Hepatic stellate cell (primary cell): ENCODE measurements around the gene PTMS.
A peak's percentile ranks its signal among the peaks of the same experiment; 100 is the strongest.
"Not testable (repeated sequence)": the region's sequence is repeated elsewhere in the genome, so short reads cannot be mapped to it uniquely, and the experiment has no call there.

Source experiments
- DNase-seq: peaks from one replicate; pipeline ENCODE4 v3.0.0; 2011; ENCODE audit warnings: low spot score

The PTMS gene, protein sequence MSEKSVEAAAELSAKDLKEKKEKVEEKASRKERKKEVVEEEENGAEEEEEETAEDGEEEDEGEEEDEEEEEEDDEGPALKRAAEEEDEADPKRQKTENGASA

DNA sequence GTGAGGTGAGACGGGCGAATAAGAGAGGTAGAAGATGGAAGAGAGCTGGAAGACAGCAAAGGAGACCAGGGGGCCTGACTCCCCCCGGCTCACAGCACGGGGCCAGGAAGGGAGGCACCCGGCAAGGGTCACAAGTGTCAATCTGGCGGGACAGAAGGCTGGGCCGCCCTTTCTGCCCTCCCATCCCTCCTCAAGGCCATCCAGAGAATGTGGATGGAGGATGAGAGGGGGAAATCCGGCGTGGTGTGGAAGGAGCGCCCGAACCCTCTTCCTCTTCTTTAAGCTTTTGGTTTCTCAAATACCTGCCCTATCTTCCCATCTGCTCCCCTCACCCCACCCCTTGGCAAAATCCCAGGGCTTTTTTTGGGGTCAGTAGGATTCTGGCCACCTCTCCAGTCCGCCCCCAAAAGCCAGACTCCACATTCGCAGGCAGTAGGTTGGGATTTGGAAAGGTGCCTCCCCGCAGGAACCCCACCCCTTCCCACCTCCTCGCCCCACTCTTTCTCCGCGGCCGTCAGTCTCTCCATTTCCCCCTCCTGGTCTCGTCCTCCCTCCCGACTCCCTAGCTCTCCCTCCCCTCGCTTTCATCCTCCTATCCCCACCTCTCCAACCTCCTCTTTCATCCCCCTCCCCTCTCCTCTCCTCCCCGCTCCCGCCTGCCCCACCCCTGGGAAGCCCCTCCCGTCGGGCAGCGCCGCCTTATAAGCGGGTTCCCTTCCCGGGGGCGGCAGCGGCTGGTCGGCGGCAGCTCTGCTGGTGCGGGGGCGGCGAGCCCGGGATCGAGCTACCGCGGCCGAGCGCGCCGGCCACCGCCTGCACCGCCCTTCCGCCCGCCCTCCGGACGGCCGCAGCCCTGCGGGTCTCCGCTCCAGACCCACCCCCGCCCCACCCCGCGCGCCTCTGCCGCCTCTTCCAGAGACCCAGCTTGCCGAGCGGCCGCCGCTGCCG is at the start of gene PTMS:
Gene PTMS, plus strand, starts transcription at position 730 of the 948 bp plus-strand sequence. CDS start 343 bp downstream, outside the sequence.
- peak; percentile 83 for DNase-seq

DNA sequence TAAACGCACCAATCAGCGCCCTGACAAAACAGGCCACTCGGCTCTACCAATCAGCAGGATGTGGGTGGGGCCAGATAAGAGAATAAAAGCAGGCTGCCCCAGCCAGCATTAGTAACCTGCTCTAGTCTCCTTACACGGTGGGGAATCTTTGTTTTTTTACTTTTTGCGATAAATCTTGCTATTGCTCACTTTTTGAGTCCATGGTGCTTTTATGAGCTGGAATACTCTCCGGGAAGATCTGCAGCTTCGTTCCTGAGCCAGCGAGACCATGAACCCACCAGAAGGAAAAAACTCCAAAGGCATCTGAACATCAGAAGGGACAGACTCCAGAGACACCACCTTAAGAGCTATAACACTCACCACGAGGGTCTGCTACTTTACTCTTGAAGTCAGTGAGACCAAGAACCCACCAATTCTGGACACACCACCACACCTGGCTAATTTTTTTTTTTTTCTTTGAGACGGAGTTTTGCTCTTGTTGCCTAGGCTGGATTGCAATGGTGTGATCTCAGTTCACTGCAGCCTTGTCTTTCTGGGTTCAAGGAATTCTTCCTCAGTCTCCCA is 49.2 kb upstream of the PTMS start:
- no peak for DNase-seq

DNA sequence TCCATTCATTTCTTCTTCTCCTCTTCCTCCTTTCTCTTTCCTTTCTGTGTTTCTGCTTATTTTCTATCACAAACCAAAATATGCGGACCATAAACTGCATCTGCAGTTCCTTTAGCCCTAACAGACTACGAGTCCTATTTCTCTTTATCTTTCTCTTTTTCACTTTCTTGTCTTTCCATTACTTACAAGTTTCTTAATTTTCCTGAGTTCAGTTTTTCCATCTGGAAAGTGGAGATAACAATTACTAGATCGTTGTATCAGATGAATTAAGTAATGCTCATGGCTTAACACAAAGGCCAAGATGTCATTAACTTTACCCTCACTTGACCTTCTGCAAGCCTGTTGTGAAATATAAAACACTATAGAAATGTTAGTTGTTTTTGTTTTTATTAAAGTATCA is 43.3 kb upstream of the PTMS start:
- no peak for DNase-seq

DNA sequence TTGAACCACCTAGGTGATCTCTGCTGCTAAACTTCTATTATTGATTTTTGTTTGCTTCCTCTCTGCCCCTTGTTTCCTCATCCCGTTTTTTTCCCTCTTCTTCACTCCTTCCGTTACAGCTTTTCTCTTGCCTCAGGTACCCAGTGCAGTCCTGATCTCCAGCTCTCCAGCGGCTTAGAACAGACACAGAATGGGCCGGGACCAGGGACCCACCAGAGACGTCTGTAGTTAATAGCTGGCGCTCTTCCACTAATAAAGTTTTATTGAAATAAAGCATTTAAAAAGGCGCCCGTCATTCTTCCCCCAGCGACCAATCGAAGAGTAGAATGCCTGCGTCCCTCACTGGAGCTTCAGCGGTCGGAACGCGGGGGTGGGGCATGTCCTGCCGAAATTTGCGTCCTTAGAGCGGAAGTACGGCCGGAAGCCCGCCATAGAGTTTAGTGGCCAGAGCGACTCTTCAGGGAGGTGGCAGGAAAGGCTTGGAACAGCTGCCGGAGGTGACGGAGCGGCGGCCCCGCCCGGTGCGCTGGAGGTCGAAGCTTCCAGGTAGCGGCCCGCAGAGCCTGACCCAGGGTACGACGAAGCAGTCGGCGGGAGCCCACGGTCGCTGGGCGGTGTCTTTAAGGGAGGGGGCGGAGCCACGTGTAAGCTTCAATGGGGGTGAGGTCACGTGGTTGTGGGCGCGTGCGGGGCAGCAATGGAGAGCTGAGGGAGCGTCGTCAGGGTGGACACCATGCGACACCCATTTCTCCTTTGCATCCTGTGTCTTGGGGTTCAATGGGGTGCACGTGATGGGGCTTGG is 42.4 kb upstream of the PTMS start, which contains the start of gene COPS7A:
Gene COPS7A, plus strand, starts transcription at position 440 of the 802 bp plus-strand sequence. CDS start 611 bp downstream, outside the sequence.
- peak; percentile 97 for DNase-seq

DNA sequence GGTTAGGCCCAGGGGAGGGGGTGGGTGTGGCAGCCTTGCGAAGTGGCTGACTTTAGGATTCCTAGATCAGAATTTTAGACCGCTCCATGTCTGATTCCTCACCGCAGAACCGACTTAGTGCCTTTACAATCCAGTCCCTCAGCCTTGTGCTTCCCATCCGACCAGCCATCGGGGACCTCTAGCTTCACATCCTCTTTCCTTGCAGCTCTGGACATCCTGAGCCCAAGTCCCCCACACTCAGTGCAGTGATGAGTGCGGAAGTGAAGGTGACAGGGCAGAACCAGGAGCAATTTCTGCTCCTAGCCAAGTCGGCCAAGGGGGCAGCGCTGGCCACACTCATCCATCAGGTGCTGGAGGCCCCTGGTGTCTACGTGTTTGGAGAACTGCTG is 41.8 kb upstream of the PTMS start:
- no peak for DNase-seq

DNA sequence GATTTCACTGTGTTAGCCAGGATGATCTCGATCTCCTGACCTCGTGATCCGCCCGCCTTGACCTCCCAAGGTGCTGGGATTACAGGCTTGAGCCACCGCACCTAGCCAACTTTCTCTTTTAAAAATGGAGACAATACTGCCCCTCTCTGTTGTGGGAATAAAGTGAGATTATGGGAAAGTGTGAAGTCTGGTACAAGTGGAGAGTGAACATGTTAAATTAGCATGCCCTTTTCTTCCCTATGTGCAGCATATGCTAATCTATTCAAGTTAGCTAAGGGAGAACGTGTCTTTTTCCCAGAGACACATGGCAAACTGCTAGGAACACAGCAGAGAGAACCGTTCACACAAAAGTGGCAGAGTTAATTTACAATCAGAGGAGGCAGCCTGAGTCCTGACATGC is 40.8 kb upstream of the PTMS start:
- DNase-seq: no peak

DNA sequence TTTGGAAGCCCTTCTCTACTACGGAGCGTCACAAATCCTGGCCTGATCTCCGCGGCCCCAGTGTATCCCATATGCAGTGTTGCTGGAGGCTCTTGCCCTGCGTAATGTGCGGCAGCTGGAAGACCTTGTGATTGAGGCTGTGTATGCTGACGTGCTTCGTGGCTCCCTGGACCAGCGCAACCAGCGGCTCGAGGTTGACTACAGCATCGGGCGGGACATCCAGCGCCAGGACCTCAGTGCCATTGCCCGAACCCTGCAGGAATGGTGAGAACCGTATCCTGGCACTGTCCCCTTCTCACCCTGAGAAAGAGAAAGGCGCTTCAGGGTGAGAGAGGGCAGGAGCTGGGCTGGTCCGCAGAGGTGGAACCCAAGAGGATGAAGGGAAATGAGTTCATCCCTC is 37.0 kb upstream of the PTMS start:
- no peak for DNase-seq

DNA sequence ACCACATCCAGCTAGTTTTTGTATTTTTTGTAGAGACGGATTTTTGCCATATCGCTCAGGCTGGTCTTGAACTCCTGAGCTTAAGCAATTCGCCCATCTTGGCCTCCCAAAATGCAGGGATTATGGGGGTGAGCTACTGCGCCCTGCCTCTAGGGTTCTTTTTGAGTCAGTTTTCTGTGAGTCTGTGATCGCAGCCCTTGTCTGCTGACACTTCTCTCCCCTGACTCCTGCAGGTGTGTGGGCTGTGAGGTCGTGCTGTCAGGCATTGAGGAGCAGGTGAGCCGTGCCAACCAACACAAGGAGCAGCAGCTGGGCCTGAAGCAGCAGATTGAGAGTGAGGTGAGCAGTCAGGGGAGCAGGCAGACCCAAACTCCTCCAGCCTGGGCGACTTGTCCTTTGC is 36.0 kb upstream of the PTMS start:
- no peak for DNase-seq

DNA sequence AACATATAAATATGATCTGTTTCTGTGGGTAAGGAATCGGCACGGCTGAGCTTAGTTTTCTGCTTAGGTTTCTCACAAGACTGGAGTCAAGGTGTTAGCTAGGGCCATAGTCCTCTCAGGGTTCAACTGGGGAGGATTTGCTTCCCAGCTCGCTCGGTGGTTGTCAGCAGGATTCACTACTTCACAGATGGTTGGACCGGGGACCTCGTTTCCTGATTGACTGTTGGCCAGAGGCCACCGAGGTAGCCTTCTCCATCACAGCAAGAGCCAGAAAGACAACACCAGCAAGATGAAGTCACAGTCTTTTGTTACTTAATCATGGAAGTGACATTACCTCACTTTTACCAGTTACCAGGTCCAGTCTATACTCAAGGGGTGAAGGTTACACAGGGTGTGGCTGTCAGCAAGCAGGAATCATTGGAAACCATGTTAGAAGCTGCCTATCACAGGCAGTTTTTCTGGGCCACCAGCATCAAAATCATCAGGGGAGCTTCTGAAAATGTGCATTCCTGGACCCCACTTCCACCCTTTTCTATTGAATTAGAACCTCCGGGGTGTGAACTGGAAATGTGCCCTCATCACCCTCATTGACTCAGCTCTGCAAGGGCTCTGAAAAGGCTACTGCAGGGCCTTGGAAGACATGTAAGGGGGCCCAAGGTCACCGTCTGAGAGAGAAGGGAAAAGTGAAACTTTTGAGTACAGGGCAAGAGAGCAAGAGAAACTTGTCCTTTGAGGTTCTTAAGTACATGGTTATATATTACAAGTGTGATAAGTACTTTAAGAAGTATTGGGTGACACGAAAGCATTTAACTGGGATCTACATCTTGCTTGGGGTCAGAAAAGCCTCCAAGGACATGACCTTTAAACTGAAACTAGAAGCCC is 31.4 kb upstream of the PTMS start:
- DNase-seq: no peak

DNA sequence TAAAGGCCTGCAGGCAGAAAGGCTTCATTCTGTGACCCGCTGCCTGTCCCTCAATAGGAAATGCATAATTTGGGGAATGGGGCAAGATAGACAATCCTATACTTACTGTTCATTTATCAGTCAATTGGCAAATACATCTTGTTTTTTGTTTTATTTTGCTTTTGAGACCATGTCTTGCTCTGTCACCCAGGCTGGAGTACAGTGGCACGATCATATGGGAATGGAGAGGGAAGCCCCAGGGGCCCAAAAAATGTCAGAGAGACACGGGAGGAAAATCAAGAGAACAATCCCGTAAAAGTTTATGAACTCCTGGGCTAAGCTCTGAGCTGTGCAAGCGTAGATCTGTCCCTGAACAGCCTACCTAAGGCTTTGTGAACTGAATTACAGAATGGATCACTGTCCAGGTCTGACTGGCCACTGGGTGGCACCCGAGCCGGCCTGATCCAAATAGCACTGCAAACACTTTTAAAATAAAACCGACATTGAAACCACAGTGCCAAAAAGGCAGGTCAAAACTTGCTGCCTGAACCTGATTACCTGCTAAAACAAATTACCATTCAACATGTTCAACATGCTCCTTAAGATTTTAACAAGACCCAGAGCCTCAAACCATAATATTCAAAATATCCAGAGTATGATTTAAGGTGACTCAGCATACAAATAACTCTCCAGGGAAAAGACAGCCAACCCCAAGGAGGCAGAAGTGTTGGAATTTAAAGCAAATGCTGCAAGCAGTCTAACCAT is 30.5 kb upstream of the PTMS start:
- DNase-seq: peak; percentile 79

DNA sequence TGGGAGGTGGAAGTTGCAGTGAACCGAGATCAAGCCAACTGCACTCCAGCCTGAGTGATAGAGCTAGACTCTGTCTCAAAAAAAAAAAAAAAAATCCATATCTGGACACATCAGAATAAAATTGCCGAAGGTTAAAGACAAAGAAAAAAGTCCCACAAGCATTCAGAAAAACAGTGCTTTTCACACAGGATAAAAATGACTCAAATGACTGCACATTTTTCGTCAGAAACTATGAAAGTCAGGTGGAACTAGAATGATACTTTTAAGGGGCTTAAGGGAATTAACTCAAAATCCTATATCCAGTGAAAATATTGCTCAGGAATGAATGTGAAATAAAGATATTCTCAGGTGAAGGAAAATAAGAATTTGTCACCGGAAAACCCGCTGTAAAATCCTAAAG is 29.4 kb upstream of the PTMS start:
- DNase-seq: no peak

DNA sequence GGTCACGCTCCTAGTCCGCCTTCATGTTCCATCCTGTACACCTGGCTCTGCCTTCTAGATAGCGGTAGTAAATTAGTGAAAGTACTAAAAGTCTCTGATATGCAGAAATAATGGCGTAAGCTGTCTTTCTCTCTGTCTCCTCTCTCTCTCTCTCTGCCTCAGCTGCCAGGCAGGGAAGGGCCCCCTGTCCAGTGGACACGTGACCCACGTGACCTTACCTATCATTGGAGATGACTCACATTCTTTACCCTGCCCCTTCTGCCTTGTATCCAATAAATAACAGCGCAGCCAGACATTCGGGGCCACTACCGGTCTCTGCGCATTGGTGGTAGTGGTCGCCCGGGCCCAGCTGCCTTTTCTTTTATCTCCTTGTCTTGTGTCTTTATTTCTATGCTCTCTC is 24.1 kb upstream of the PTMS start:
- DNase-seq: not testable (repeated sequence)

DNA sequence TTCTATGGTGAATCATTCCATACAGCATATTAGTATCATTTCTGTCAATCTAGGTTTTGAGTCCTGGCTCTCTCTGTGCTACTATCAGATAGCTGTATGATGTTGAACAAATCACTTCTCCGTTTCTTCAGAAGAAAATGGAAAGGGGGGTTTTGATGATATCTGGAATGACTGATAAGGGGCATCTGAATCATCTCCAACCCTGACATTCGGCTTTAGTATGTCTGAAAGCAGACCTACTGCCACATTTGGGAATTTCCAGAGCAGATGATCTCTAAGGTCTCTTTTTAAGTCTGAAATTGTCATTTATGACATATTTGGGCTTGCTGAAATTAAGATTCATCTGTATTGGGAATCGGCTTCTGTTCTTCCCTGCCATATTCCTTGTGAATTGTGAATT is 23.3 kb upstream of the PTMS start:
- DNase-seq: no peak

DNA sequence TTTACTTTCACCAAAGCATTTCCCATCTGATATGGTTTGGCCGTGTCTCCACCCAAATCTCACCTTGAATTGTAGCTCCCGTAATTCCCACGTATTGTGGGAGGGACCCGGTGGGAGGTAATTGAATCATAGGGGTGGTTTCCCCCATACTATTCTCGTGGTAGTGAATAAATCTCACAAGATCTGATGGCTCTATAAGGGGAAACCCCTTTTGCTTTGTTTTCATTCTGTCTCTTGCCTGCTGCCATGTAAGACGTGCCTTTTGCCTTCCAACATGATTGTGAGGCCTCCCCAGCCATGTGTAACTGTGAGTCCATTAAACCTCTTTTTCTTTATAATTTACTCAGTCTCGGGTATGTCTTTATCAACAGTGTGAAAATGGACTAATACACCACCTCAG is 22.9 kb upstream of the PTMS start:
- DNase-seq: not testable (repeated sequence)

DNA sequence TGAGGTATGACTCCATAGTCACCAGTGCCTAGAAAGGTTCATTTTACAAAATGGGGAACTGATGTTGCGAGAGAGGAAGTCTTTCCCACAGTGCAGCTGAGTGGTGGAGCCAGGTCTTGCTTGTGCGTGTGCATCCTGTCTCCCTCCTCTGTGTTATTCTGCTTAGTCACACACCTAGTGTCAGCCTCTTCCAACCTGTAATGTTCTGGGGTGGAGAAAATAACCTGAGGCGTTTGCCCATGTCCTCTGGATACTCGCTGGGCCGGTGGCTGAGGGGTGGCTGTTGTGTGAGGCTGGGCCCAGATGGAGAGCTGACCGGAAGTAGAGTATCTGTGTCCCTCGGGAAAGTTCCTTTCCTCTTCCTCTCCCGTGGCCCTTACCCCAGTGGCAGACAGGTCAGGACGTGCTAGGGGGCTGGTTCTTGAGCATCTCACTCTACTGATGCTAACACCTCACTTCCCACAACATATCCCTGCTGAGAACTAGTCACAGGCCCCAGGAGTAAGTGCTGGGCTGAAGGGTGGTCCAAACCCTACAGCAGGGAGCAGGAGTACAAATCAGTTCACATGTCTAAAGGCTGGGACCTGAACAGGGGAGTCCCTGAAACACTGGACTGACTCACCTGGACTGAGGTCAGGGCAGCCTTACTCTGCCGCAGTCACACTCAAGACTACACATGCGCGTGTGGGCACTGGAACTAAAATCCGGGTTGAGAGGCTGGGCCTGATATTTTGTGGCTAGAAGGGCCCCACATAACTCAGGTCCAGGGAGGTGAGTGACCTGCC is 20.2 kb upstream of the PTMS start:
- DNase-seq: no peak

DNA sequence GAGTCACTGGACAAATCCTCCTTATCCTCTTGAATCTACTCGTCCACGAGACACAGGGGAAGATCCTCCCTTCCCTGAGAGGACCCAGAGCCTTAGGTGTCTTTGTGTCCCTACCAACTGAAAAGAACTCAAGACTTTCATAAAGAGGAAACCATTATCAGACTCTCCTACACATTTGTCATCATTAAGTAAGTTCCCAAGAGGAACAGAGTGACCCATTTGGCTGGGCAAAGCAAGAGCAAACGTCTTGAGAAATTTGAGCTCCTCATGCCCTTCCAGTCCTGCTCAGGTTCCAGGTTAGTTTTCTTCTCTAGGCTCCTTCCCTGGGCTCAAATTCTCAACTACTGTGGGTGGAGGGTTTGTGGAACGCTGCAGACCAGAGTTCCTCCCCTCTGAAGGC is 18.9 kb upstream of the PTMS start:
- no peak for DNase-seq

DNA sequence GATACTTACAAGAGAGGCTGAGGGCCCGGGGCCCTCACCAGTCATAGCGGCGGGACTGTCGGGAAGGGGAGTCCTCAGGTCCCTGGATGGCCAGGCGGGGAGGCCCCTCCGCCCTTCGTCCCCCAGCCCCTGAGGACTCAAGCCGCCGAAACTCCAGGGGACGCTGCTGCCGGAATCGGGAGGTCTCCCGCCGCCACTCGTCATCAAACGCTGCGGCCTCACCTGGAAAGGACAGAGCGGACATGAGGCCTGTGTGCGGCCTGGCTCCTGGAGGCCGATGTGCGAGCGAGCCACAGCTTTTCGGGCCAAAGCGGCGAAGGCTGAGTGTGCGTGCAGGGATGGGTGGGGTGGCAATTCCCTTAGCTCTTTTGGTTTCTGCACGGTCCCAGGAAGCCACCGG is 17.4 kb upstream of the PTMS start:
- DNase-seq: no peak

DNA sequence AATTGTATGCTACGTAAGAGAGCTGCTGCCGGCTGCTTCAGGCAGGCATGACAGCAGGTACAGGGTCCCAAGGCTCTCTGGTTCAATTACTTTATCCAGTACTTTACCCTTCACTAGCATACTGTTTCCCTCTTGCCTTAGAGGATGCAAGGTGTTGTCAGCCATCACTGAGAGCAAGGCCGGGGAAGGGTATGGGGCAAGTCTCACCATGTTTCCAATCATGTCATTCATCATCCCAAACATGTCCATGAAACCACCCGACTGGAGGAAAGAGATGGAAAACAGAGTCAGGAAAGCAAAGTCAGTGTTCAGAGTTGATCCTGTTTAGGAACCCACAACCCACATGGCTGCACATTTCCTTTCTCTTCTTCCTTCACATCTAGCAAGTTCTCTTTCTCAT is 15.7 kb upstream of the PTMS start:
- no peak for DNase-seq

DNA sequence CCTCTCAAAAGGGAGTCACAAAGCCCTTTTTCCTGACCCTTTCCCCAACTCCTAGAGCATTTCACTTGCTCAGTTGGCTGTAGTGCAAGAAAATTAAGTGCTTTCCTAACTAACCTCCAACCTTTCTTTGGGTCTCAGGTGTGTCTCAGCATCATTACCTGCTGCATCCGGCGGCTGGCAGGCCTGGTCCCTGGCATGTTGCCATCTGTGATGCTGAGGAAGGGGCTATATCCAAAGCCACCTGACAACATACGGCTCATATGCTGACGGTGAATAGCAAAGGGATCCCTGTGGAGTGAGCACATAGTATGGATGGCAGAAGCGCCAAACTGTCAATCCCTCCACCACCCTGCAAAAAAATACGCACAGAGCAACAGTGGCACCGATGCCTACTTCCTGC is 14.4 kb upstream of the PTMS start:
- DNase-seq: no peak
